Activated CD4-positive, alpha-beta memory T cell treated with anti-CD3 and anti-CD28 coated beads for 36 hours (primary cell): Measurements from ENCODE around the gene SLFN12. TPM values are rescaled to one million over a fixed set of nuclear protein-coding genes. Genes with fewer than 3 reads are reported as not detected.
"Not testable (repeated sequence)": the region's sequence is repeated elsewhere in the genome, so short reads cannot be mapped to it uniquely, and the experiment has no call there.

Experiments
- CTCF ChIA-PET: fragments of 350-600 bp; sonication (Branson Sonifier 250); formaldehyde crosslinking; loops from one replicate; lab custom pipeline; 2021; ENCODE audit warnings: antibody characterized with exemption, inconsistent platforms; lab: Charles Lee
- POLR2A ChIA-PET: fragments of 350-600 bp; sonication (Branson Sonifier 250); formaldehyde crosslinking; loops from one replicate; lab custom pipeline; 2021; ENCODE audit warnings: antibody characterized with exemption; lab: Charles Lee
- DNase-seq: peaks from one replicate; pipeline ENCODE4 v3.0.0-alpha.2; 2020
- H3K27ac Mint-ChIP-seq: one replicate; pipeline ENCODE4 v1.8.0; 2021; ENCODE audit warnings: mixed read lengths
- H3K27me3 Mint-ChIP-seq: one replicate; pipeline ENCODE4 v1.8.0; 2021; ENCODE audit warnings: mixed read lengths
- H3K36me3 Mint-ChIP-seq: one replicate; pipeline ENCODE4 v1.8.0; 2021; ENCODE audit warnings: mixed read lengths
- H3K4me1 Mint-ChIP-seq: one replicate; pipeline ENCODE4 v1.8.0; 2021; ENCODE audit warnings: low read depth, mixed read lengths
- H3K4me3 Mint-ChIP-seq: one replicate; pipeline ENCODE4 v1.8.0; 2021; ENCODE audit warnings: mild to moderate bottlenecking, mixed read lengths
- H3K9me3 Mint-ChIP-seq: one replicate; pipeline ENCODE4 v1.8.0; 2021; ENCODE audit warnings: mixed read lengths
- intact Hi-C: fragments of 100-400 bp; cut with micrococcal nuclease; formaldehyde crosslinking; loops from one replicate; pipeline ENCODE4 v1.15.1; 2023
- total RNA-seq, 2 experiments: library from RNA; stranded (reverse); gene quantifications; one replicate each; pipeline ENCODE4 v1.2.3, GENCODE V29; 2021

SLFN12 gene
- 10 to 100 TPM in 1 of 2 experiments, 1 to 10 TPM in 1; 10.0 to 10.7 TPM for total RNA-seq

GRCh38 chr17:35432176-35433074, at the start of gene SLFN12:
Gene SLFN12 (minus strand): TSS chr17:35432500. CDS start chr17:35423028, 9,472 bp downstream.
- DNase-seq = peak; percentile 61
- Mint-ChIP-seq H3K27ac (peak within 1 kb of the TSS; percentile 84), H3K27me3 (no peaks in the 10 kb centered on the region), H3K36me3 (no peaks in the 10 kb centered on the region), H3K9me3 (no peaks in the 10 kb centered on the region), H3K4me1 (peaks cover 41% of the 10 kb centered on the region), H3K4me3 (peak within 1 kb of the TSS; percentile 87)
- ChIA-PET POLR2A (interaction anchor here (1.0 kb wide), 2 partner anchors 59 to 134 kb away, joined by 3 to 4 read pairs; partner anchors contain the start of gene SLFN11), CTCF (interaction anchor here (1.8 kb wide), 1 partner anchor 101 kb away, joined by 7 read pairs; no protein-coding TSS in a partner anchor)
- intact Hi-C loops = loop anchor here (1.0 to 2.0 kb wide), 5 partner anchors 16 to 188 kb away; partner anchors contain the start of genes SLFN11 and SLFN13

GRCh38 chr17:35479271-35479670, 47.0 kb upstream of the SLFN12 start:
- H3K9me3 Mint-ChIP-seq = peaks cover 6% of the 10 kb centered on the region
- peaks cover 36% of the 10 kb centered on the region for H3K4me1 Mint-ChIP-seq
- DNase-seq = no peak
- no peak overlapping the region for H3K27ac Mint-ChIP-seq
- no peaks in the 10 kb centered on the region for H3K27me3 Mint-ChIP-seq
- intact Hi-C loops = no loop called here
- peaks cover 75% of the 10 kb centered on the region for H3K36me3 Mint-ChIP-seq
- H3K4me3 Mint-ChIP-seq = no peak overlapping the region
- ChIA-PET CTCF (no interaction called here), POLR2A (no interaction called here)

- H3K36me3 Mint-ChIP-seq = peaks cover 75% of the 10 kb centered on the region
- no peaks in the 10 kb centered on the region for H3K27me3 Mint-ChIP-seq
- DNase-seq = no peak
- peaks cover 32% of the 10 kb centered on the region for H3K4me1 Mint-ChIP-seq
- H3K27ac Mint-ChIP-seq = no peak overlapping the region
- ChIA-PET CTCF (no interaction called here), POLR2A (no interaction called here)
- intact Hi-C loops = no loop called here
- H3K9me3 Mint-ChIP-seq = peaks cover 17% of the 10 kb centered on the region
- no peak overlapping the region for H3K4me3 Mint-ChIP-seq
These were observed 44.9 kb upstream of the SLFN12 start for GRCh38 chr17:35477248-35477647.

GRCh38 chr17:35476283-35476820, 44.1 kb upstream of the SLFN12 start:
- DNase-seq = no peak
- POLR2A ChIA-PET = interaction anchor here (0.6 kb wide), 1 partner anchor 8 kb away, joined by 3 read pairs; no protein-coding TSS in a partner anchor
- CTCF ChIA-PET = interaction anchor here (1.2 kb wide), 1 partner anchor 58 kb away, joined by 3 read pairs; no protein-coding TSS in a partner anchor
- peak overlapping the region; percentile 15 for H3K27ac Mint-ChIP-seq
- H3K4me3 Mint-ChIP-seq = no peak overlapping the region
- no peaks in the 10 kb centered on the region for H3K27me3 Mint-ChIP-seq
- peaks cover 36% of the 10 kb centered on the region for H3K4me1 Mint-ChIP-seq
- H3K9me3 Mint-ChIP-seq = peaks cover 17% of the 10 kb centered on the region
- H3K36me3 Mint-ChIP-seq = peaks cover 77% of the 10 kb centered on the region
- intact Hi-C loops = no loop called here

- Mint-ChIP-seq H3K27me3 (no peaks in the 10 kb centered on the region), H3K4me1 (peaks cover 35% of the 10 kb centered on the region), H3K9me3 (peaks cover 16% of the 10 kb centered on the region), H3K4me3 (no peak overlapping the region), H3K36me3 (peaks cover 30% of the 10 kb centered on the region), H3K27ac (no peak overlapping the region)
- ChIA-PET POLR2A (interaction anchor here (0.8 kb wide), 1 partner anchor 8 kb away, joined by 3 read pairs; no protein-coding TSS in a partner anchor), CTCF (no interaction called here)
- DNase-seq = no peak
- intact Hi-C loops = no loop called here
These were observed 36.2 kb upstream of the SLFN12 start for GRCh38 chr17:35468475-35468874.

- Mint-ChIP-seq H3K4me1 (peaks cover 35% of the 10 kb centered on the region), H3K36me3 (peaks cover 23% of the 10 kb centered on the region), H3K4me3 (no peak overlapping the region), H3K9me3 (peaks cover 11% of the 10 kb centered on the region), H3K27ac (peak overlapping the region; percentile 12), H3K27me3 (no peaks in the 10 kb centered on the region)
- DNase-seq = no peak
- CTCF ChIA-PET = no interaction called here
- POLR2A ChIA-PET = interaction anchor here (0.8 kb wide), 1 partner anchor 8 kb away, joined by 3 read pairs; no protein-coding TSS in a partner anchor
- intact Hi-C loops = no loop called here
These were observed 35.5 kb upstream of the SLFN12 start for GRCh38 chr17:35467824-35468223.

- H3K9me3 Mint-ChIP-seq = peaks cover 28% of the 10 kb centered on the region
- H3K36me3 Mint-ChIP-seq = peaks cover 24% of the 10 kb centered on the region
- intact Hi-C loops = loop anchor here (5.0 kb wide), 1 partner anchor 33 kb away; no protein-coding TSS in a partner anchor
- peaks cover 17% of the 10 kb centered on the region for H3K4me1 Mint-ChIP-seq
- peak overlapping the region; percentile 45 for H3K4me3 Mint-ChIP-seq
- ChIA-PET CTCF (interaction anchor here (1.5 kb wide), 1 partner anchor 12 kb away, joined by 5 read pairs; the partner anchor contains the start of gene SLFN13), POLR2A (no interaction called here)
- peak overlapping the region; percentile 4 for H3K27ac Mint-ChIP-seq
- peak; percentile 68 for DNase-seq
- no peaks in the 10 kb centered on the region for H3K27me3 Mint-ChIP-seq
These were observed 28.1 kb upstream of the SLFN12 start for GRCh38 chr17:35460354-35460851.

- H3K27me3 Mint-ChIP-seq, H3K4me1 Mint-ChIP-seq, intact Hi-C loops, DNase-seq, H3K27ac Mint-ChIP-seq, H3K4me3 Mint-ChIP-seq, H3K36me3 Mint-ChIP-seq: not testable (repeated sequence)
- POLR2A ChIA-PET = interaction anchor here (0.7 kb wide), 1 partner anchor 70 kb away, joined by 3 read pairs; no protein-coding TSS in a partner anchor
- peaks cover 23% of the 10 kb centered on the region for H3K9me3 Mint-ChIP-seq
- CTCF ChIA-PET = interaction anchor here (0.9 kb wide), 1 partner anchor 66 kb away, joined by 3 read pairs; no protein-coding TSS in a partner anchor
These were observed 21.7 kb upstream of the SLFN12 start for GRCh38 chr17:35454035-35454434.

- intact Hi-C loops = no loop called here
- no peak overlapping the region for H3K27ac Mint-ChIP-seq
- H3K27me3 Mint-ChIP-seq = no peaks in the 10 kb centered on the region
- ChIA-PET CTCF (interaction anchor here (0.5 kb wide), 1 partner anchor 135 kb away, joined by 3 read pairs; no protein-coding TSS in a partner anchor), POLR2A (interaction anchor here (1.0 kb wide), 1 partner anchor 36 kb away, joined by 4 read pairs; no protein-coding TSS in a partner anchor)
- H3K36me3 Mint-ChIP-seq = peaks cover 2% of the 10 kb centered on the region
- H3K4me1 Mint-ChIP-seq = peaks cover 3% of the 10 kb centered on the region
- DNase-seq = no peak
- H3K4me3 Mint-ChIP-seq = no peak overlapping the region
- peaks cover 16% of the 10 kb centered on the region for H3K9me3 Mint-ChIP-seq
These were observed 20.9 kb upstream of the SLFN12 start for GRCh38 chr17:35453171-35453570.

GRCh38 chr17:35449371-35449931, 17.2 kb upstream of the SLFN12 start:
- POLR2A ChIA-PET = interaction anchor here (1.2 kb wide), 1 partner anchor 16 kb away, joined by 5 read pairs; no protein-coding TSS in a partner anchor
- no peaks in the 10 kb centered on the region for H3K27me3 Mint-ChIP-seq
- H3K27ac Mint-ChIP-seq = no peak overlapping the region
- intact Hi-C loops = loop anchor here (2.0 kb wide), 2 partner anchors 17 to 205 kb away; partner anchors contain the start of gene SLFN12
- peak overlapping the region; percentile 43 for H3K4me3 Mint-ChIP-seq
- H3K9me3 Mint-ChIP-seq = peaks cover under 1% of the 10 kb centered on the region
- CTCF ChIA-PET = no interaction called here
- peaks cover 5% of the 10 kb centered on the region for H3K36me3 Mint-ChIP-seq
- peaks cover 16% of the 10 kb centered on the region for H3K4me1 Mint-ChIP-seq
- no peak for DNase-seq

- DNase-seq = no peak
- Mint-ChIP-seq H3K4me1 (peaks cover 16% of the 10 kb centered on the region), H3K27me3 (no peaks in the 10 kb centered on the region), H3K4me3 (no peak overlapping the region), H3K36me3 (peaks cover 5% of the 10 kb centered on the region), H3K27ac (no peak overlapping the region), H3K9me3 (no peaks in the 10 kb centered on the region)
- ChIA-PET POLR2A (interaction anchor here (0.7 to 1.9 kb wide), 6 partner anchors 15 to 87 kb away, joined by 3 to 12 read pairs (median 5); partner anchors contain the start of gene SLFN11), CTCF (interaction anchor here (1.0 to 2.6 kb wide), 5 partner anchors 11 to 136 kb away, joined by 5 to 14 read pairs (median 8); no protein-coding TSS in a partner anchor)
- intact Hi-C loops = loop anchor here (1.0 to 2.0 kb wide), 5 partner anchors 16 to 204 kb away; partner anchors contain the start of gene SLFN12
These were observed 16.6 kb upstream of the SLFN12 start for GRCh38 chr17:35448899-35449227.
